Loucy (cell line): ENCODE data around the gene OR56A4.

Source experiments
- EZH2phosphoT487 ChIP-seq: fragments of 200-600 bp; IDR thresholded peaks from 2 replicates; pipeline ENCODE4 v1.6.1; 2018; ENCODE audit warnings: antibody characterized with exemption, mild to moderate bottlenecking, moderate library complexity, borderline replicate concordance
- TF ChIP-seq, protein P1 (sequence below): fragments of 200-600 bp; sonication (generic); conservative IDR thresholded peaks from 2 replicates; pipeline ENCODE4 v1.5.1; 2014; ENCODE audit warnings: mild to moderate bottlenecking, antibody characterized with exemption, low read length

DNA sequence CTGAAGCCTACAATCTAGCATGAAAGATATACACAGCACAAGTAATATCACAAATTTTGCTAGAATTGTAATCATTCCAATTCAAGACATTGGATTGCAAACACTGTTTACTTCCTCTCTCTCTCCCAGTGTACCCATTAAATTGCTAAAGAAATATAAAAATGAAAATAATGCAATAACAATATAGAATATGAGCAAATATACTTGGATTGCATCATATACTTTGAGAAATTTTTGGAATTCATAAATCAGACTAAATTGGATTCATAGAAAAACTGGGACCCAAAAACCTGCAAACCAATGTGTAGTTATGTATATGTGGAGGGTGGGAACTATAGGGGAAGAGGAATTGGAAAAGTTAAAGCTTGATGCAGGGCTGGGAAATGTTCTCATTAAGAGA, 48.8 kb upstream of the OR56A4 start:
- TF ChIP-seq, protein P1, sequence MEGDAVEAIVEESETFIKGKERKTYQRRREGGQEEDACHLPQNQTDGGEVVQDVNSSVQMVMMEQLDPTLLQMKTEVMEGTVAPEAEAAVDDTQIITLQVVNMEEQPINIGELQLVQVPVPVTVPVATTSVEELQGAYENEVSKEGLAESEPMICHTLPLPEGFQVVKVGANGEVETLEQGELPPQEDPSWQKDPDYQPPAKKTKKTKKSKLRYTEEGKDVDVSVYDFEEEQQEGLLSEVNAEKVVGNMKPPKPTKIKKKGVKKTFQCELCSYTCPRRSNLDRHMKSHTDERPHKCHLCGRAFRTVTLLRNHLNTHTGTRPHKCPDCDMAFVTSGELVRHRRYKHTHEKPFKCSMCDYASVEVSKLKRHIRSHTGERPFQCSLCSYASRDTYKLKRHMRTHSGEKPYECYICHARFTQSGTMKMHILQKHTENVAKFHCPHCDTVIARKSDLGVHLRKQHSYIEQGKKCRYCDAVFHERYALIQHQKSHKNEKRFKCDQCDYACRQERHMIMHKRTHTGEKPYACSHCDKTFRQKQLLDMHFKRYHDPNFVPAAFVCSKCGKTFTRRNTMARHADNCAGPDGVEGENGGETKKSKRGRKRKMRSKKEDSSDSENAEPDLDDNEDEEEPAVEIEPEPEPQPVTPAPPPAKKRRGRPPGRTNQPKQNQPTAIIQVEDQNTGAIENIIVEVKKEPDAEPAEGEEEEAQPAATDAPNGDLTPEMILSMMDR: no peak
- no peak for TF ChIP-seq EZH2phosphoT487
